ENCODE results near the gene ZKSCAN2.

DNA sequence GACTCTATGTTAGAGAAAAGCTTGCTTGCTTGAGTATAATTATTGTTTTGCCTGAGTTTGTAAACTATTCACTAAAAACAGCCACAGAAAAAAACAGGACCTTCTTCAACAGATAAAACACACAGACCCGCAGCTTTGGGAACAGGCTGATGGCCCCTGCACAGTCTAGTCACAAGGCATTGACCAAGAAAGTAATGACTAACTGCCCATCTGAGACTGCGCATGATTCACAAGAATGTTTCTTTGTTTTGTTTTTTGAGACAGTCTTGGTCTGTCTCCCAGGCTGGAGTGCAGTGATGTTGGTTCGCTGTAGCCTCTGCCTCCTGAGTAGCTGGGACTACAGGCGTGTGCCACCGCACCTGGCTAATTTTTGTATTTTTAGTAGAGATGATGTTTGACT, 2.8 kb upstream of the ZKSCAN2 start:
- TF ChIP-seq, protein P1, sequence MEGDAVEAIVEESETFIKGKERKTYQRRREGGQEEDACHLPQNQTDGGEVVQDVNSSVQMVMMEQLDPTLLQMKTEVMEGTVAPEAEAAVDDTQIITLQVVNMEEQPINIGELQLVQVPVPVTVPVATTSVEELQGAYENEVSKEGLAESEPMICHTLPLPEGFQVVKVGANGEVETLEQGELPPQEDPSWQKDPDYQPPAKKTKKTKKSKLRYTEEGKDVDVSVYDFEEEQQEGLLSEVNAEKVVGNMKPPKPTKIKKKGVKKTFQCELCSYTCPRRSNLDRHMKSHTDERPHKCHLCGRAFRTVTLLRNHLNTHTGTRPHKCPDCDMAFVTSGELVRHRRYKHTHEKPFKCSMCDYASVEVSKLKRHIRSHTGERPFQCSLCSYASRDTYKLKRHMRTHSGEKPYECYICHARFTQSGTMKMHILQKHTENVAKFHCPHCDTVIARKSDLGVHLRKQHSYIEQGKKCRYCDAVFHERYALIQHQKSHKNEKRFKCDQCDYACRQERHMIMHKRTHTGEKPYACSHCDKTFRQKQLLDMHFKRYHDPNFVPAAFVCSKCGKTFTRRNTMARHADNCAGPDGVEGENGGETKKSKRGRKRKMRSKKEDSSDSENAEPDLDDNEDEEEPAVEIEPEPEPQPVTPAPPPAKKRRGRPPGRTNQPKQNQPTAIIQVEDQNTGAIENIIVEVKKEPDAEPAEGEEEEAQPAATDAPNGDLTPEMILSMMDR (conservative IDR thresholded peaks at IDR 0.05; ENCODE audit: low read depth, low read length) = no peak
- no peak for TF ChIP-seq RFX5 (IDR thresholded peaks at IDR 0.05; ENCODE audit: low read depth, low read length)
- TF ChIP-seq MXI1 (IDR thresholded peaks at IDR 0.05; ENCODE audit: borderline replicate concordance, low read depth, low read length) = no peak

All from IMR-90 (cell line).